GM18505 (cell line): ENCODE data around the gene PSIP1.
"Not testable (repeated sequence)": the region's sequence is repeated elsewhere in the genome, so short reads cannot be mapped to it uniquely, and the experiment has no call there.

ENCODE experiments used
- ATAC-seq: cut with Tn5 transposase; IDR thresholded peaks from one replicate; pipeline ENCODE4 v1.9.1; 2021; ENCODE audit not compliant: unreplicated experiment
- POLR2A ChIP-seq: IDR thresholded peaks from 4 replicates; pipeline ENCODE4 v1.6.1; 2011; ENCODE audit warnings: borderline replicate concordance; ENCODE audit not compliant: insufficient read depth, insufficient read length; ENCODE audit errors: extremely low read depth

PSIP1 gene

GRCh38 chr9:15510789-15511575 lies at the start of gene PSIP1:
Gene PSIP1, minus strand, starts transcription at chr9:15510970. Its CDS starts 782 bp downstream, at chr9:15510188.
- ATAC-seq: peak; percentile 77
- TF ChIP-seq POLR2A: peak; percentile 93

GRCh38 chr9:15553528-15553898 lies 42.7 kb upstream of the PSIP1 start:
- TF ChIP-seq POLR2A: no peak
- ATAC-seq: peak; percentile 24

GRCh38 chr9:15552636-15553527 lies 42.1 kb upstream of the PSIP1 start, which contains the start of gene CCDC171:
Gene CCDC171, plus strand, starts transcription at chr9:15553043. Its CDS starts 11,046 bp downstream, at chr9:15564089.
- ATAC-seq: peak; percentile 78
- TF ChIP-seq POLR2A: peak; percentile 73

- TF ChIP-seq POLR2A: no peak
- ATAC-seq: no peak
These were observed 38.8 kb upstream of the PSIP1 start for GRCh38 chr9:15549611-15550010.

GRCh38 chr9:15543047-15543813 lies 32.5 kb upstream of the PSIP1 start:
- no peak for TF ChIP-seq POLR2A
- no peak for ATAC-seq

GRCh38 chr9:15542624-15543023 lies 31.9 kb upstream of the PSIP1 start:
- TF ChIP-seq POLR2A: no peak
- ATAC-seq: no peak

- TF ChIP-seq POLR2A: no peak
These were observed 31.1 kb upstream of the PSIP1 start for GRCh38 chr9:15541872-15542271.

GRCh38 chr9:15531380-15531779 lies 20.6 kb upstream of the PSIP1 start:
- no peak for TF ChIP-seq POLR2A
- ATAC-seq: peak; percentile 47

More at GRCh38 chr9:15541872-15542271, 31.1 kb upstream of the PSIP1 start:
- no peak for ATAC-seq

- TF ChIP-seq POLR2A: no peak
- peak; percentile 78 for ATAC-seq
These were observed 19.0 kb upstream of the PSIP1 start for GRCh38 chr9:15529566-15530324.

- not testable (repeated sequence) for ATAC-seq
These were observed 16.3 kb upstream of the PSIP1 start for GRCh38 chr9:15527035-15527434.

GRCh38 chr9:15525958-15526357 lies 15.2 kb upstream of the PSIP1 start:
- TF ChIP-seq POLR2A: no peak
- ATAC-seq: no peak

- TF ChIP-seq POLR2A: no peak
- ATAC-seq: no peak
These were observed 14.2 kb upstream of the PSIP1 start for GRCh38 chr9:15524845-15525455.
